GM12865 (cell line): ENCODE data around the gene TTLL10.
A peak's percentile ranks its signal among the peaks of the same experiment; 100 is the strongest.

Experiments used
- DNase-seq: peaks from one replicate; pipeline ENCODE4 v3.0.0; 2010; ENCODE audit warnings: low read depth
- H3K4me3 ChIP-seq: 2 replicates; pipeline ENCODE4 v1.5.1; 2011; ENCODE audit warnings: mild to moderate bottlenecking, low read depth, low read length, control low read depth
- TF ChIP-seq, protein P1 (sequence below): IDR thresholded peaks from 2 replicates; pipeline ENCODE4 v1.5.1; 2011; ENCODE audit warnings: low read length, control low read depth, low read depth, inconsistent platforms; ENCODE audit not compliant: insufficient read depth; ENCODE audit errors: missing control alignments

Gene TTLL10

DNA sequence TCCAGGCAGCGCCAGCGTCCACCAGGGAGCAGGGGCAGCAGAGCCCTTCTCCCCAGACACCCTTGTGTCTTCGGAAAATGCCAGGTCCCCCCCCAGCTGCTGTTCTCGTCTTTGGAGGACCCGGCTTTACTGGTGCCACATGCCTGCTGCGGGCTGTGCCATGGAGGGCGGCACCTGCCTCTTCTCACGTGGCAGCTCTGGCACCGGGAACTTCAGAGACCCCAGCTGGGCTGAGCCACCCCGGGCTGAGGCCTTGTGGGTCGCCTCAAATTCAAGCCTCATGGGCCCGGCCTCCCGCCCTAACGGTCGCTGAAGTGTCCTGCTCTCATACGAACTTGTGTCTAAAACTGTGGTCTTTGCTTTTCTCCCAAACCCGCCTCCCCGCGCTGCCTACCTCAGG, 30.8 kb upstream of the TTLL10 start:
- H3K4me3 ChIP-seq, result no peak overlapping the region
- DNase-seq, result no peak
- TF ChIP-seq, protein P1, sequence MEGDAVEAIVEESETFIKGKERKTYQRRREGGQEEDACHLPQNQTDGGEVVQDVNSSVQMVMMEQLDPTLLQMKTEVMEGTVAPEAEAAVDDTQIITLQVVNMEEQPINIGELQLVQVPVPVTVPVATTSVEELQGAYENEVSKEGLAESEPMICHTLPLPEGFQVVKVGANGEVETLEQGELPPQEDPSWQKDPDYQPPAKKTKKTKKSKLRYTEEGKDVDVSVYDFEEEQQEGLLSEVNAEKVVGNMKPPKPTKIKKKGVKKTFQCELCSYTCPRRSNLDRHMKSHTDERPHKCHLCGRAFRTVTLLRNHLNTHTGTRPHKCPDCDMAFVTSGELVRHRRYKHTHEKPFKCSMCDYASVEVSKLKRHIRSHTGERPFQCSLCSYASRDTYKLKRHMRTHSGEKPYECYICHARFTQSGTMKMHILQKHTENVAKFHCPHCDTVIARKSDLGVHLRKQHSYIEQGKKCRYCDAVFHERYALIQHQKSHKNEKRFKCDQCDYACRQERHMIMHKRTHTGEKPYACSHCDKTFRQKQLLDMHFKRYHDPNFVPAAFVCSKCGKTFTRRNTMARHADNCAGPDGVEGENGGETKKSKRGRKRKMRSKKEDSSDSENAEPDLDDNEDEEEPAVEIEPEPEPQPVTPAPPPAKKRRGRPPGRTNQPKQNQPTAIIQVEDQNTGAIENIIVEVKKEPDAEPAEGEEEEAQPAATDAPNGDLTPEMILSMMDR, result no peak

DNA sequence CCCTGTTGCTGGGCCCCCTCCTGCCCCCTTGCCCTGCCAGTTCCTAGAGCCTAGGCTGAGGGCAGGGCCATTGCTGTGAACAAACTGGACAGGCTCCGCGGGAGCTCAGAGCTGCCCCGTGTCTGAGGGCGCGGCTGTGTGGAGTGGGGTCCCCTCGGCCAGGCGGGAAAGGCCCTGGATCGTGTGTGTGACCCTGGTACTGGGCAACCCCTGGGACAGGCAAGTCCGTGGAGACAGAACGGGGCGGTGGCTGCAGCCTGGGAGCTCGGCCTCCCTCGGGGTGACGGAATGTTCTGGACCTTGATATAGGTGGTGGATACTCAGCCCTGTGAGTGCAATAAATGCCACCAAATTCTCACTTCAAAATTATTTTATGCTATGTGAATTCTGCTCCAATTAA, 30.0 kb upstream of the TTLL10 start:
- TF ChIP-seq, protein P1, result no peak
- no peak overlapping the region for H3K4me3 ChIP-seq
- DNase-seq, result no peak

DNA sequence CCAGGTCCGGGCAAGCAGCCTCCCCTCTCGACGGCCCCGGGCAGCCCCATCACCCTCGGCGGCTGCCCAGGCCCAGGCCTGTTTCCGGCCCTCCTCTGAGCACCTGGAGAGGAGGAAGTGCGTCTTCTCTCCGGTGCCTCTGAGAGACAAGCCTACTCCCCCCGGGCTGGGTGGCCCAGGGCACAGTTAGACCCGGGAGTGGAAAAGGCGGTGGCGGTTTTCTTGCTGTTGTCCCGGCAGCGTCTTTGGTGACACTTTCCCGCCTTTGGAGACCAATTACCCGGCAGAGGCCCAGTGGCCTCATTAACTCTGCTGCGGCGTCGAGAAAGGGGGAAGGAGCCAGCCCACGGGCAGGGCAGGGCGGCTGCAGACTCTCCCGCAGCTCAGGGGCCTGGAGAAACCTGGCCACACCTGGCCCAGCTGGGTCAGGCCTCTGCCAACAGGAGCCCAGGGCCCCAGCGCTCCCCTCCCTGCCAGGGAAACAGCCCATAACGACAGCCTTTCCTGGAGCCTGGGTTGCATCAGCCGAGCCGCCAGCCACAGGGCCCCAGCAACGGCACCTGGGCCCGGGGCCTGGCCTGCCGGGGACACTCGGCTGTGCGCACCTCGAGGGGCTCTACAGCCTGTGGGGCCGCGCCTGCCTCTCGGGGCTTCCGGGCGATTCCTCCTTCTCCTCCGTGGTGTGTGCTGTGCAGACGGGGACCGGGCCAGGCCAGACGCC, 29.4 kb upstream of the TTLL10 start:
- TF ChIP-seq, protein P1, result no peak
- DNase-seq, result peak; percentile 65
- H3K4me3 ChIP-seq, result no peak overlapping the region

DNA sequence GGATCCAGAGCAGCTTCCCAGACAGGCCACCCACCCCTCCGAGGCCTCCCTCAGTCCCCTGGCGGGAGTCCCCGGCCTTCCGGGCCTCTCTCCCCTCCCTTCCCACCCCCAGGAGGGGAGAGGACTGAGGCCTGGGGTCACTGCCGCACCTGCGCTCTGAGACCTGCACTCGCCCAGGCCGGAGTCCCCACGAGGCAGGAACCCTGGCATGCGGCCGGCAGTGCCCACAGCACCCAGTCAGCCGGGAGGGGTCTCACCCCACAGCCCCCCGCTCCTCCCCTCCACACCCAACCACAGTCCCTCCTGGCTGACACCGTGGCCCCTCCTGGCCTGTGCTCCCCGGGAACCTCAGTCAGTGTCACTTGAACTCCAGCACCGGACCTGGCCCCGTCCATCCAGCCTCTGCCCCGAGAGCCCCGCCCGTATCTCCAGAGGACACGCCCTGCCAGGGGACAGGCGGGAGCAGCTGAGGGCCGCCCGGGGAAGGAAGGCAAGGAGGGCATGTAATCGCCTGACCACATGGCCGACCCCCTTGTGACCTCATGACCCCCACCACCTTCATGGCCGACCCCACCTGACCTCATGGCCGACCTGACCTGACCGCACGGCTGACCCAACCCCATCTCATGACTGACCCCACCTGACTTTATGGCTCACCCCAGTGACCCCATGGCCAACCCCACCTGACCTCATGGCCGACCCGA, 28.7 kb upstream of the TTLL10 start:
- no peak overlapping the region for H3K4me3 ChIP-seq
- TF ChIP-seq, protein P1, result no peak
- no peak for DNase-seq

DNA sequence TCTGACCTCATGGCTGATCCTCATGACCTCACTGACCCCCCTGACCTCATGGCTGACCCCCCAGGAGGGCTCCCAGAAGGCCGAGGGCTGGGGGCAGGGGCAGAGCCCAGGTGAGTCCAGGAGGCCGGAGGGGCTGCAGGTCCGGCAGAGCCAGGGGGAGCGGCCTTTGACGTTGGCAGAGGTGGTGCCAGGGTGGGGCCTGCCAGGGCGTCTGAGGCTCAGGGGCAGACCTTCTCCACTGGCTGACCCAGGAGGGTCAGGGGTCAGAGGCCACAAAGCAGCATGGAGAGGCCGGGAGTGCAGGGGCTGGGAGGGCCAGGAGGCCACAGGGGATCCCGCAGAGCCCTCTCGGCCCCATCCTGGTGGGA, 28.1 kb upstream of the TTLL10 start:
- TF ChIP-seq, protein P1, result no peak
- no peak overlapping the region for H3K4me3 ChIP-seq
- DNase-seq, result no peak

DNA sequence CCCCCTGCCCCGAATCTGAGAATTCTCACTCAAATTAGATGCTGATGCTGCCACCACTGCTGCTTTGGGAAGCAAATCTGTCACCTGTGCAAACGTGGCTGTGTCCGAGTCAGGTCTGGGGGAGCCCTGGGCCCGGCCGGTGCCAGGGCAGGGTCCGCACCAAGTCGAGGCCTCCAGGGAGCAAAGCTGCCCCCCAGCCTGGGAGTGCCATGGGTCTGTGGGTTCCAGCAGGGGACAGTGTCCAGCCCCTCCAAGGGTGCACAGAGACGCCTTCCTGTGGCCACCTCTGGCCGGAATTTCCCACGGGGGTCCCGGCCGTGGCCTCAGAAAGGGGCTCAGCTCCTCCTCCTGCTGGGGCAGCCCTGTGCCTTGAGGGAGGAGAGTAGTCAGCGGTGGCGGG, 27.7 kb upstream of the TTLL10 start:
- H3K4me3 ChIP-seq, result no peak overlapping the region
- TF ChIP-seq, protein P1, result no peak
- no peak for DNase-seq
